ENCODE data around the gene HNRNPAB. TPM values are rescaled to one million over a fixed set of nuclear protein-coding genes. Genes with fewer than 3 reads are reported as not detected.

Gene HNRNPAB
- polyA plus RNA-seq, 1 experiment = 102 TPM

DNA sequence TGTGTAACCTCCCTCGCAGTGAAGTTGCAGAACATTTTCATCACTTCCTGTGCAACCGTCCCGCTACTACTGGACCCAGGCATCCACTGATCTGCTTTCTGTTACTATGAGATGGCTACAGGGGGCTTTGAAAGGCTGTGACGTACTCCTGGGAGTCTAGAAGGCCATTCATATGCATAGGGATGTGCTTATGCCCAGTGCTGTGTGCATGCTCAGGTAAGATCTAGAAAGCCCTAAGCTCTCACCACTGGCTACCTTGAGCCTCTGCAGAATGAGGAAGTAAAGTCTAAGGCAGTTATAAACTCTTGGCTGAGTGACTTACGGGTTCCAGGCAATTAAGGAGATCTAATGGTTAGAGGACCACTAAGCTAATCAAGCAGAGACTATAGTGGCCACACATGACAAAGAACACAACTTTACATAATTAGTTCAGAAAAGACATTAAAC lies 11.8 kb downstream of the HNRNPAB start:
- Histone ChIP-seq H3K27ac (ENCODE audit: low read depth, low read length) (no peak overlapping the region), H3K9me3 (ENCODE audit: control insufficient read depth, insufficient read depth, low read length) (no peaks in the 10 kb centered on the region), H3K4me3 (ENCODE audit: low read depth, low read length) (no peak overlapping the region), H3K27me3 (ENCODE audit: control insufficient read depth, insufficient read depth, low read length) (no peaks in the 10 kb centered on the region)
- no peak for DNase-seq (ENCODE audit: low read depth, low spot score)
- CTCF ChIA-PET = no interaction called here
- POLR2A ChIA-PET = interaction anchor here (1.2 kb wide), 2 partner anchors 12 to 16 kb away, joined by 5 read pairs; partner anchors contain the start of genes HNRNPAB and PHYKPL
- TF ChIP-seq, protein P1, sequence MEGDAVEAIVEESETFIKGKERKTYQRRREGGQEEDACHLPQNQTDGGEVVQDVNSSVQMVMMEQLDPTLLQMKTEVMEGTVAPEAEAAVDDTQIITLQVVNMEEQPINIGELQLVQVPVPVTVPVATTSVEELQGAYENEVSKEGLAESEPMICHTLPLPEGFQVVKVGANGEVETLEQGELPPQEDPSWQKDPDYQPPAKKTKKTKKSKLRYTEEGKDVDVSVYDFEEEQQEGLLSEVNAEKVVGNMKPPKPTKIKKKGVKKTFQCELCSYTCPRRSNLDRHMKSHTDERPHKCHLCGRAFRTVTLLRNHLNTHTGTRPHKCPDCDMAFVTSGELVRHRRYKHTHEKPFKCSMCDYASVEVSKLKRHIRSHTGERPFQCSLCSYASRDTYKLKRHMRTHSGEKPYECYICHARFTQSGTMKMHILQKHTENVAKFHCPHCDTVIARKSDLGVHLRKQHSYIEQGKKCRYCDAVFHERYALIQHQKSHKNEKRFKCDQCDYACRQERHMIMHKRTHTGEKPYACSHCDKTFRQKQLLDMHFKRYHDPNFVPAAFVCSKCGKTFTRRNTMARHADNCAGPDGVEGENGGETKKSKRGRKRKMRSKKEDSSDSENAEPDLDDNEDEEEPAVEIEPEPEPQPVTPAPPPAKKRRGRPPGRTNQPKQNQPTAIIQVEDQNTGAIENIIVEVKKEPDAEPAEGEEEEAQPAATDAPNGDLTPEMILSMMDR (IDR thresholded peaks at IDR 0.05; ENCODE audit: low read depth, low read length) = no peak

DNA sequence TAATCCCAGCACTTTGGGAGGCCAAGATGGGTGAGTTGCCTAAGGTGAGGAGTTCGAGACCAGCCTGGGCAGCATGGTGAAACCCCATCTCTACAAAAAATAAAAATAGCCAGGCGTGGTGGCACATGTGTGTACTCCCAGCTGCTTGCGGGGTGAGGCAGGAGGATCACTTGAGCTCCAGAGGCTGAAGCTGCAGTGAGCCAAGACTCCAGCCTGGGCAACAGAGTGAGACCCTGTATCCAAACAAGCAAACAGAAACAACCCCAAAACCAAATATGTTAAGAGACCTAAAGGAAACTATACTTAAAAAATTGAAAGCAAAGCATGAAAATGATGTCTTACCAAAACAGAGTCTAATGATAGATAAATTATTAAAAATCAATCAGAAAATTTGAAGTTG lies 12.4 kb downstream of the HNRNPAB start:
- Histone ChIP-seq H3K27ac (ENCODE audit: low read depth, low read length) (no peak overlapping the region), H3K4me3 (ENCODE audit: low read depth, low read length) (no peak overlapping the region), H3K9me3 (ENCODE audit: control insufficient read depth, insufficient read depth, low read length) (no peaks in the 10 kb centered on the region), H3K27me3 (ENCODE audit: control insufficient read depth, insufficient read depth, low read length) (no peaks in the 10 kb centered on the region)
- DNase-seq (ENCODE audit: low read depth, low spot score) = no peak
- TF ChIP-seq, protein P1 (IDR thresholded peaks at IDR 0.05; ENCODE audit: low read depth, low read length) = no peak
- POLR2A ChIA-PET = interaction anchor here (0.5 to 1.2 kb wide), 3 partner anchors 12 to 16 kb away, joined by 4 to 5 read pairs (median 5); partner anchors contain the start of genes HNRNPAB and PHYKPL
- CTCF ChIA-PET = no interaction called here

DNA sequence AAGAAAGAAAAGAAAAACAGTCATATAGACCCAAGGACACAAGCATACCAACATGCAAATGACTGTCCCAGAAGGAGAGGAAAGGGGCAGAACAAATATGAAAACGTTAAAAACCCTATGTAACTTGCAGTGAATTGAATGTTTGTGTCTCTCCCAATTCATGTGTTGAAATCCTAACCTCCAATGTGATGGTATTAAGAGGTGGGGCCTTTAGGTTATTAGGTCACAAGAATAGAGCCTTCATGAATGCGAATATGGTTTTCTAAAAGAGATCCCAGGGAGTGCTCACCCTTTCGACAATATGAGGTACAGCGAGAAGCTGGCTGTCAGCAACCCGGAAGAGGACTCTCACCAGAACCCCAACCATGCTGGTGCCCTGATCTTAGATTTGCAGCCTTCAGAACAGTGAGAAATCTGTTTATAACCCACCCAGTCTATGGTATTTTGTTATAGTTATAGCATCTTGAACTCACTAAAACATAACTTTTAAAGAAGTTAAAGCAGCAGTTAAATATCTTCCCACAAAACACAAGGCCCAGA lies 14.0 kb downstream of the HNRNPAB start:
- Histone ChIP-seq H3K4me3 (ENCODE audit: low read depth, low read length) (no peak overlapping the region), H3K27ac (ENCODE audit: low read depth, low read length) (no peak overlapping the region), H3K9me3 (ENCODE audit: control insufficient read depth, insufficient read depth, low read length) (no peaks in the 10 kb centered on the region), H3K27me3 (ENCODE audit: control insufficient read depth, insufficient read depth, low read length) (no peaks in the 10 kb centered on the region)
- POLR2A ChIA-PET = no interaction called here
- CTCF ChIA-PET = interaction anchor here (0.6 kb wide), 1 partner anchor 1554 kb away, joined by 4 read pairs; no protein-coding TSS in a partner anchor
- DNase-seq (ENCODE audit: low read depth, low spot score) = no peak
- TF ChIP-seq, protein P1 (IDR thresholded peaks at IDR 0.05; ENCODE audit: low read depth, low read length) = no peak

DNA sequence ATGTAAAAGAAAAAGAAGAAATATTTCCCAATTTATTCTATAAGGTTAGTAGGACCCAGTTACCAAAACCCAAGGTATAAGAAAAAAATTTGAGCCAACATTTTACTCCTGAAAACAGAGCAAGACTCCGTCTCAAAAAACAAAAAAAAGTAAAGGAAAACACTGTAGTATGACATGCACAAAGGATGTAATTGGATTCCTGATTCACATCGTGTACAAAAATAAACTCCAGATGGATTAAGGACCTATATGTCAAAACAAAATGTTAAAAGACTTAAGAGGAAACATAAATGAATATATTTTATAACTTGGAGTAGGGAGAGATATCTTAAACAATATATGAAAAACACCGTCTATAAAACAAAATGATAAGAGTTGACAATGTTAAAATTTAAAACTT lies 14.5 kb downstream of the HNRNPAB start:
- TF ChIP-seq, protein P1 (IDR thresholded peaks at IDR 0.05; ENCODE audit: low read depth, low read length) = no peak
- POLR2A ChIA-PET = no interaction called here
- Histone ChIP-seq H3K27ac (ENCODE audit: low read depth, low read length) (no peak overlapping the region), H3K27me3 (ENCODE audit: control insufficient read depth, insufficient read depth, low read length) (no peaks in the 10 kb centered on the region), H3K9me3 (ENCODE audit: control insufficient read depth, insufficient read depth, low read length) (no peaks in the 10 kb centered on the region; the same call in 1 of the 2 replicates), H3K4me3 (ENCODE audit: low read depth, low read length) (no peak overlapping the region)
- DNase-seq (ENCODE audit: low read depth, low spot score) = no peak
- CTCF ChIA-PET = no interaction called here

DNA sequence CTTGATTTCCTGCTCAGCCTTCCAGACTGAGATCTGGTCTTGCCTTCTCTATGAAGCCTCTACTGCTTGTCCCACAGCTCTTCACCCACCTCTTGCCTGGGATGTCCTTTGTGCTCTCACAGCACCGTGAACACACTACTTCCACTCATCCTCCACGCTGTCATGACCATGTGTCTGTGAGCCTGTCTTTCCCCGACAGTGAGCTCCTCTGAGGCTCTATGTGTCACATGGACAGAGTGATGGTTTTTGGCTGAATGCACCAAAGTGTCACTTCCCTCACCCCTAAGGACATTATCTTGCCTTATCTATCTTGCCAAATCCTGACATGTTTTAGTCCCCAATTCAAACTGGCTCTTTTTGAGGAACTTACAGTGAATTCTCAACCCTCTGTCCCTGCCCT lies 16.9 kb downstream of the HNRNPAB start:
- POLR2A ChIA-PET = interaction anchor here (1.5 kb wide), 1 partner anchor 17 kb away, joined by 8 read pairs; the partner anchor contains the start of gene HNRNPAB
- Histone ChIP-seq H3K9me3 (ENCODE audit: control insufficient read depth, insufficient read depth, low read length) (no peaks in the 10 kb centered on the region; the same call in 1 of the 2 replicates), H3K4me3 (ENCODE audit: low read depth, low read length) (no peak overlapping the region), H3K27ac (ENCODE audit: low read depth, low read length) (no peak overlapping the region), H3K27me3 (ENCODE audit: control insufficient read depth, insufficient read depth, low read length) (no peaks in the 10 kb centered on the region)
- TF ChIP-seq, protein P1 (IDR thresholded peaks at IDR 0.05; ENCODE audit: low read depth, low read length) = no peak
- CTCF ChIA-PET = interaction anchor here (3.1 kb wide), 1 partner anchor 14 kb away, joined by 10 read pairs; no protein-coding TSS in a partner anchor
- no peak for DNase-seq (ENCODE audit: low read depth, low spot score)

Measured in AG04450 (cell line).